ENCODE measurements around the gene ZNF821.

Gene ZNF821

GRCh38 chr16:71883849-71884638, at the start of gene ZNF821:
Gene ZNF821, minus strand, starts transcription at chr16:71884182. Its CDS starts 4,236 bp downstream, at chr16:71879946.
- peak; percentile 77 for DNase-seq (ENCODE audit: low read depth, low spot score)
- H3K9me3 ChIP-seq (ENCODE audit: insufficient read depth, low read length) = no peaks in the 10 kb centered on the region
- H3K4me1 ChIP-seq (ENCODE audit: insufficient read depth, insufficient read length) = no peaks in the 10 kb centered on the region
- H3K4me3 ChIP-seq (ENCODE audit: insufficient read length, low read depth) = peak within 1 kb of the TSS; percentile 76
- H3K27me3 ChIP-seq (ENCODE audit: insufficient read depth, insufficient read length) = no peaks in the 10 kb centered on the region
- peaks cover 13% of the 10 kb centered on the region for H3K36me3 ChIP-seq (ENCODE audit: insufficient read depth, insufficient read length, low read length)
- H3K9ac ChIP-seq (ENCODE audit: insufficient read length, low read depth) = peak within 1 kb of the TSS; percentile 86
- TF ChIP-seq YY1 (IDR thresholded peaks at IDR 0.05; ENCODE audit: insufficient read depth, insufficient read length) = peak; percentile 40
- TF ChIP-seq SUZ12 (IDR thresholded peaks at IDR 0.05; ENCODE audit: extremely low read depth, insufficient read depth, insufficient read length) = no peak

GRCh38 chr16:71933017-71933416, 49.0 kb upstream of the ZNF821 start:
- DNase-seq (ENCODE audit: low read depth, low spot score) = no peak
- Histone ChIP-seq H3K27me3 (ENCODE audit: insufficient read depth, insufficient read length) (no peaks in the 10 kb centered on the region), H3K9ac (ENCODE audit: insufficient read length, low read depth) (no peak overlapping the region), H3K4me3 (ENCODE audit: insufficient read length, low read depth) (no peak overlapping the region), H3K9me3 (ENCODE audit: insufficient read depth, low read length) (no peaks in the 10 kb centered on the region), H3K36me3 (ENCODE audit: insufficient read depth, insufficient read length, low read length) (peaks cover 47% of the 10 kb centered on the region), H3K4me1 (ENCODE audit: insufficient read depth, insufficient read length) (peaks cover 9% of the 10 kb centered on the region)
- TF ChIP-seq ZNF274 (IDR thresholded peaks at IDR 0.05; ENCODE audit: low read depth, low read length) (no peak), SUZ12 (IDR thresholded peaks at IDR 0.05; ENCODE audit: extremely low read depth, insufficient read depth, insufficient read length) (no peak), YY1 (IDR thresholded peaks at IDR 0.05; ENCODE audit: insufficient read depth, insufficient read length) (no peak)

GRCh38 chr16:71931599-71931998, 47.6 kb upstream of the ZNF821 start:
- Histone ChIP-seq H3K4me1 (ENCODE audit: insufficient read depth, insufficient read length) (peaks cover 9% of the 10 kb centered on the region), H3K4me3 (ENCODE audit: insufficient read length, low read depth) (no peak overlapping the region), H3K9me3 (ENCODE audit: insufficient read depth, low read length) (no peaks in the 10 kb centered on the region), H3K9ac (ENCODE audit: insufficient read length, low read depth) (no peak overlapping the region), H3K36me3 (ENCODE audit: insufficient read depth, insufficient read length, low read length) (peaks cover 61% of the 10 kb centered on the region), H3K27me3 (ENCODE audit: insufficient read depth, insufficient read length) (no peaks in the 10 kb centered on the region)
- TF ChIP-seq ZNF274 (IDR thresholded peaks at IDR 0.05; ENCODE audit: low read depth, low read length) (no peak), YY1 (IDR thresholded peaks at IDR 0.05; ENCODE audit: insufficient read depth, insufficient read length) (no peak), SUZ12 (IDR thresholded peaks at IDR 0.05; ENCODE audit: extremely low read depth, insufficient read depth, insufficient read length) (no peak)
- no peak for DNase-seq (ENCODE audit: low read depth, low spot score)

- no peaks in the 10 kb centered on the region for H3K27me3 ChIP-seq (ENCODE audit: insufficient read depth, insufficient read length)
- H3K9me3 ChIP-seq (ENCODE audit: insufficient read depth, low read length) = no peaks in the 10 kb centered on the region
- H3K4me3 ChIP-seq (ENCODE audit: insufficient read length, low read depth) = no peak overlapping the region
- peaks cover 9% of the 10 kb centered on the region for H3K4me1 ChIP-seq (ENCODE audit: insufficient read depth, insufficient read length)
- no peak for DNase-seq (ENCODE audit: low read depth, low spot score)
- no peak overlapping the region for H3K9ac ChIP-seq (ENCODE audit: insufficient read length, low read depth)
- TF ChIP-seq YY1 (IDR thresholded peaks at IDR 0.05; ENCODE audit: insufficient read depth, insufficient read length) = no peak
- no peak for TF ChIP-seq ZNF274 (IDR thresholded peaks at IDR 0.05; ENCODE audit: low read depth, low read length)
- no peak for TF ChIP-seq SUZ12 (IDR thresholded peaks at IDR 0.05; ENCODE audit: extremely low read depth, insufficient read depth, insufficient read length)
- H3K36me3 ChIP-seq (ENCODE audit: insufficient read depth, insufficient read length, low read length) = peaks cover 64% of the 10 kb centered on the region
Observed at GRCh38 chr16:71931001-71931400, 47.0 kb upstream of the ZNF821 start.

GRCh38 chr16:71930013-71930563, 46.1 kb upstream of the ZNF821 start:
- peaks cover 72% of the 10 kb centered on the region for H3K36me3 ChIP-seq (ENCODE audit: insufficient read depth, insufficient read length, low read length)
- H3K9ac ChIP-seq (ENCODE audit: insufficient read length, low read depth) = no peak overlapping the region
- no peak for DNase-seq (ENCODE audit: low read depth, low spot score)
- no peaks in the 10 kb centered on the region for H3K9me3 ChIP-seq (ENCODE audit: insufficient read depth, low read length)
- TF ChIP-seq ZNF274 (IDR thresholded peaks at IDR 0.05; ENCODE audit: low read depth, low read length) (no peak), SUZ12 (IDR thresholded peaks at IDR 0.05; ENCODE audit: extremely low read depth, insufficient read depth, insufficient read length) (no peak), YY1 (IDR thresholded peaks at IDR 0.05; ENCODE audit: insufficient read depth, insufficient read length) (no peak)
- H3K27me3 ChIP-seq (ENCODE audit: insufficient read depth, insufficient read length) = no peaks in the 10 kb centered on the region
- peaks cover 9% of the 10 kb centered on the region for H3K4me1 ChIP-seq (ENCODE audit: insufficient read depth, insufficient read length)
- H3K4me3 ChIP-seq (ENCODE audit: insufficient read length, low read depth) = no peak overlapping the region

GRCh38 chr16:71929048-71929447, 45.1 kb upstream of the ZNF821 start:
- peaks cover 79% of the 10 kb centered on the region for H3K36me3 ChIP-seq (ENCODE audit: insufficient read depth, insufficient read length, low read length)
- no peak for DNase-seq (ENCODE audit: low read depth, low spot score)
- no peaks in the 10 kb centered on the region for H3K9me3 ChIP-seq (ENCODE audit: insufficient read depth, low read length)
- H3K4me3 ChIP-seq (ENCODE audit: insufficient read length, low read depth) = no peak overlapping the region
- peaks cover 9% of the 10 kb centered on the region for H3K4me1 ChIP-seq (ENCODE audit: insufficient read depth, insufficient read length)
- no peak overlapping the region for H3K9ac ChIP-seq (ENCODE audit: insufficient read length, low read depth)
- TF ChIP-seq SUZ12 (IDR thresholded peaks at IDR 0.05; ENCODE audit: extremely low read depth, insufficient read depth, insufficient read length) (no peak), ZNF274 (IDR thresholded peaks at IDR 0.05; ENCODE audit: low read depth, low read length) (no peak), YY1 (IDR thresholded peaks at IDR 0.05; ENCODE audit: insufficient read depth, insufficient read length) (no peak)
- no peaks in the 10 kb centered on the region for H3K27me3 ChIP-seq (ENCODE audit: insufficient read depth, insufficient read length)

- H3K4me1 ChIP-seq (ENCODE audit: insufficient read depth, insufficient read length) = no peaks in the 10 kb centered on the region
- no peaks in the 10 kb centered on the region for H3K27me3 ChIP-seq (ENCODE audit: insufficient read depth, insufficient read length)
- H3K9ac ChIP-seq (ENCODE audit: insufficient read length, low read depth) = no peak overlapping the region
- TF ChIP-seq ZNF274 (IDR thresholded peaks at IDR 0.05; ENCODE audit: low read depth, low read length) (no peak), SUZ12 (IDR thresholded peaks at IDR 0.05; ENCODE audit: extremely low read depth, insufficient read depth, insufficient read length) (no peak), YY1 (IDR thresholded peaks at IDR 0.05; ENCODE audit: insufficient read depth, insufficient read length) (no peak)
- no peak overlapping the region for H3K4me3 ChIP-seq (ENCODE audit: insufficient read length, low read depth)
- DNase-seq (ENCODE audit: low read depth, low spot score) = no peak
- H3K36me3 ChIP-seq (ENCODE audit: insufficient read depth, insufficient read length, low read length) = peaks cover 82% of the 10 kb centered on the region
- no peaks in the 10 kb centered on the region for H3K9me3 ChIP-seq (ENCODE audit: insufficient read depth, low read length)
Observed at GRCh38 chr16:71927787-71928186, 43.8 kb upstream of the ZNF821 start.

All from NT2/D1 (cell line).